ENCODE results near the gene CRYBG3. TPM values are rescaled to one million over a fixed set of nuclear protein-coding genes. Genes with fewer than 3 reads are reported as not detected.

CRYBG3 gene
- total and polyA plus RNA-seq, 2 experiments from 2014 or later, result 2.7 to 20.9 TPM

DNA sequence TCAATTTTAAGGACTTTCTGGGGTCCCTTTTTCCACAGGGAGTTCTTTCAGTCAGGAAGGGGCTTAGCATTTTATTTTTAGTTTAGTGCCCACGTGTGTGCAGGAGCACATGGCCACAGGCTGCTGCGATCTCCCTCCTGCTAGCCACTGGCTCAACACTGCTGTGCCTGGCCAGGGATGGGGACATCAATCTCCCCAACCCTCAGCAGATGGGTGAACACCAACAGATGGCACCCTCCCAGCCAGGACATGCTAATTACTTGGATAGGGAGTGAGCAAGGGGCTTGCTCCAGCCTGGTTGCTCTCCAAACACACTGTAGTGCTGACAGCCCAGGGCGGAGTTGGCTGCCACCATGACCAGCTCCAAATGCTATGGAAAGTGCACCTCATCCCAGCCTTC is 157.8 kb downstream of the CRYBG3 start:
- DNase-seq (ENCODE audit: low read depth in 1 of 2, low spot score in 1 of 2), result peak in 1 of 2 donors; percentile 73
- Histone ChIP-seq H3K9me3 (ENCODE audit: low read depth) (no peaks in the 10 kb centered on the region), H3K4me1 (ENCODE audit: low read depth) (peaks cover 7% of the 10 kb centered on the region), H3K4me3 (no peak overlapping the region), H3K27me3 (no peaks in the 10 kb centered on the region), H3K36me3 (no peaks in the 10 kb centered on the region), H3K27ac (no peak overlapping the region)
- TF ChIP-seq, protein P1, sequence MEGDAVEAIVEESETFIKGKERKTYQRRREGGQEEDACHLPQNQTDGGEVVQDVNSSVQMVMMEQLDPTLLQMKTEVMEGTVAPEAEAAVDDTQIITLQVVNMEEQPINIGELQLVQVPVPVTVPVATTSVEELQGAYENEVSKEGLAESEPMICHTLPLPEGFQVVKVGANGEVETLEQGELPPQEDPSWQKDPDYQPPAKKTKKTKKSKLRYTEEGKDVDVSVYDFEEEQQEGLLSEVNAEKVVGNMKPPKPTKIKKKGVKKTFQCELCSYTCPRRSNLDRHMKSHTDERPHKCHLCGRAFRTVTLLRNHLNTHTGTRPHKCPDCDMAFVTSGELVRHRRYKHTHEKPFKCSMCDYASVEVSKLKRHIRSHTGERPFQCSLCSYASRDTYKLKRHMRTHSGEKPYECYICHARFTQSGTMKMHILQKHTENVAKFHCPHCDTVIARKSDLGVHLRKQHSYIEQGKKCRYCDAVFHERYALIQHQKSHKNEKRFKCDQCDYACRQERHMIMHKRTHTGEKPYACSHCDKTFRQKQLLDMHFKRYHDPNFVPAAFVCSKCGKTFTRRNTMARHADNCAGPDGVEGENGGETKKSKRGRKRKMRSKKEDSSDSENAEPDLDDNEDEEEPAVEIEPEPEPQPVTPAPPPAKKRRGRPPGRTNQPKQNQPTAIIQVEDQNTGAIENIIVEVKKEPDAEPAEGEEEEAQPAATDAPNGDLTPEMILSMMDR (IDR thresholded peaks at IDR 0.05; ENCODE audit: low read depth, low read length), result no peak

DNA sequence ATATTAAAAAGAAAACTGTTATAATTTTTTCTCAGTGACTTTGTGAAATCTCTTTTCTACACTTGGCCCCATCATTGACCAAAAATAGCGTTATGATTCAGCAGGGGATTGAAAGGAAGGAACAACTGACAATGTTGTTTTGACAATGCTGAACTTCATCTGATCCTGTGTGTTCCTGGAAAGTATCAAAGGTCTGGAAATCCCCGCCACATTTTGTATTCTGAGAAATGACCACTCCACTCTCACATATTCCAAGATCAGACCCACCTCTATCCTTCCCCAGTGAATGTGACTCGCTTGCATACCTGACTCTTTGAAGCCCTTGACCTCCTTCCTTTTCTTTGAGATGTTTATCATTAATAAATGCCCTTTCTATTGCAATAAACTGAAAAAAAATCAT is 160.1 kb downstream of the CRYBG3 start:
- peak in 1 of 2 donors; percentile 30 for DNase-seq (ENCODE audit: low read depth in 1 of 2, low spot score in 1 of 2)
- Histone ChIP-seq H3K4me1 (ENCODE audit: low read depth) (peaks cover 7% of the 10 kb centered on the region), H3K36me3 (no peaks in the 10 kb centered on the region), H3K27ac (no peak overlapping the region), H3K9me3 (ENCODE audit: low read depth) (no peaks in the 10 kb centered on the region), H3K4me3 (no peak overlapping the region), H3K27me3 (no peaks in the 10 kb centered on the region)
- TF ChIP-seq, protein P1 (IDR thresholded peaks at IDR 0.05; ENCODE audit: low read depth, low read length), result no peak

DNA sequence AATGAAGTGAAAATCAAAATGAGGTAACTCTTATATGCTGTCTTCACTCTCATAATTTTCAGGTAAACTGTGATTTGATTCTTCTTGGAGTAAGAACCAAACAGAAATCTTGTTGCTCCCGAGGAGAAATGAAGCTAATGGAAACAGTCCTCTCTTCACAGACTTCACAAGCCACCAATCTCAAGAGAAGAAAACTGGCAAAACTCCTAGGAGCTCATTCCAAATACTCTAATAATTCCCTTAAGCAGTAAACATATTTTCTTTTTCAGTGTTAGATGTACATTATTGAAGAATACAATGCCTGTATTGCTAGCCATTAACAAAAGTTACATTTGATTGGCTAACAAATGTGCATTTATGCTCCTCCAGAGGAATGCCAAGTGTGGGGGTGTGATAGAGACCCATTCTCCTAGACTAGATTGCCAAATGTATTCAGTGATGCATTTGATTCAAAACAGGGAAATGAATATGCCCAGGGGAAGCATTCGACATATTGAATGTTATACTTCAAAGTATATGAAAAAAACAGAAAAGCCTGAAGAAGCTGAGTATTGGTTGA is 162.2 kb downstream of the CRYBG3 start:
- TF ChIP-seq, protein P1 (IDR thresholded peaks at IDR 0.05; ENCODE audit: low read depth, low read length), result no peak
- Histone ChIP-seq H3K9me3 (ENCODE audit: low read depth) (no peaks in the 10 kb centered on the region), H3K4me3 (no peak overlapping the region), H3K27me3 (no peaks in the 10 kb centered on the region), H3K36me3 (no peaks in the 10 kb centered on the region), H3K27ac (no peak overlapping the region), H3K4me1 (ENCODE audit: low read depth) (peaks cover under 1% of the 10 kb centered on the region)
- no peak for DNase-seq (ENCODE audit: low read depth in 1 of 2, low spot score in 1 of 2)

GRCh38 chr3:97987306-97987705 is 165.5 kb downstream of the CRYBG3 start:
- TF ChIP-seq, protein P1 (IDR thresholded peaks at IDR 0.05; ENCODE audit: low read depth, low read length), result no peak

GRCh38 chr3:97988784-97989568 is 167.2 kb downstream of the CRYBG3 start:
- no peak overlapping the region for H3K27ac ChIP-seq
- H3K4me3 ChIP-seq, result no peak overlapping the region
- peaks cover 3% of the 10 kb centered on the region for H3K4me1 ChIP-seq (ENCODE audit: low read depth)
- H3K27me3 ChIP-seq, result no peaks in the 10 kb centered on the region
- no peaks in the 10 kb centered on the region for H3K36me3 ChIP-seq
- TF ChIP-seq, protein P1 (IDR thresholded peaks at IDR 0.05; ENCODE audit: low read depth, low read length), result no peak
- no peaks in the 10 kb centered on the region for H3K9me3 ChIP-seq (ENCODE audit: low read depth)
- no peak for DNase-seq (ENCODE audit: low read depth in 1 of 2, low spot score in 1 of 2)

More at GRCh38 chr3:97987306-97987705, 165.5 kb downstream of the CRYBG3 start:
- no peaks in the 10 kb centered on the region for H3K9me3 ChIP-seq (ENCODE audit: low read depth)
- no peak overlapping the region for H3K27ac ChIP-seq
- no peaks in the 10 kb centered on the region for H3K36me3 ChIP-seq
- no peak for DNase-seq (ENCODE audit: low read depth in 1 of 2, low spot score in 1 of 2)
- no peak overlapping the region for H3K4me3 ChIP-seq
- peaks cover 1% of the 10 kb centered on the region for H3K4me1 ChIP-seq (ENCODE audit: low read depth)
- no peaks in the 10 kb centered on the region for H3K27me3 ChIP-seq

Measured in cardiac muscle cell (in vitro differentiated cells and primary cell).